OCI-LY7 (cell line): ENCODE results near the gene OSCAR.
"Not testable (repeated sequence)": the region's sequence is repeated elsewhere in the genome, so short reads cannot be mapped to it uniquely, and the experiment has no call there.

Experiments
- EZH2phosphoT487 ChIP-seq: fragments of 200-600 bp; sonication (generic); IDR thresholded peaks from 2 replicates; pipeline ENCODE4 v1.6.1; 2018; ENCODE audit warnings: low read depth, borderline replicate concordance, mild to moderate bottlenecking, mixed run types, antibody characterized with exemption, low read length, moderate library complexity, mixed read lengths
- TF ChIP-seq, protein P1 (sequence below): fragments of 200-600 bp; sonication (generic); conservative IDR thresholded peaks from 2 replicates; pipeline ENCODE4 v1.5.1; 2014; ENCODE audit warnings: mild to moderate bottlenecking, antibody characterized with exemption, low read length, moderate library complexity, mixed read lengths

DNA sequence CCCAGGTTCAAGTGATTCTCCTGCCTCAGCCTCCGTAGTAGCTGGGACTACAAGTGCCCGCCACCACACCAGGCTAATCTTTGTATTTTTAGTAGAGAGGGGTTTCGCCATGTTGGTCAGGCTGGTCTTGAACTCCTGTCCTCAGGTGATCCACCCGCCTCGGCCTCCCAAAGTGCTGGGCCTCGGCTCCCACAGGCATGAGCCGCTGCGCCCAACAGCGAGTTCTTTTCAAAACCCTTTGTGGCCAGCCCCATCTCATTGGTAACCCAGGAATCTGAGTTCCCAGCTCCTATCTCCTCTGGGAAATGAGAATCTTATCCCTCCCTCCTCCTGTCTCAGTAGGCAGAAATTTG lies 724 bp downstream of the OSCAR start:
- TF ChIP-seq, protein P1, sequence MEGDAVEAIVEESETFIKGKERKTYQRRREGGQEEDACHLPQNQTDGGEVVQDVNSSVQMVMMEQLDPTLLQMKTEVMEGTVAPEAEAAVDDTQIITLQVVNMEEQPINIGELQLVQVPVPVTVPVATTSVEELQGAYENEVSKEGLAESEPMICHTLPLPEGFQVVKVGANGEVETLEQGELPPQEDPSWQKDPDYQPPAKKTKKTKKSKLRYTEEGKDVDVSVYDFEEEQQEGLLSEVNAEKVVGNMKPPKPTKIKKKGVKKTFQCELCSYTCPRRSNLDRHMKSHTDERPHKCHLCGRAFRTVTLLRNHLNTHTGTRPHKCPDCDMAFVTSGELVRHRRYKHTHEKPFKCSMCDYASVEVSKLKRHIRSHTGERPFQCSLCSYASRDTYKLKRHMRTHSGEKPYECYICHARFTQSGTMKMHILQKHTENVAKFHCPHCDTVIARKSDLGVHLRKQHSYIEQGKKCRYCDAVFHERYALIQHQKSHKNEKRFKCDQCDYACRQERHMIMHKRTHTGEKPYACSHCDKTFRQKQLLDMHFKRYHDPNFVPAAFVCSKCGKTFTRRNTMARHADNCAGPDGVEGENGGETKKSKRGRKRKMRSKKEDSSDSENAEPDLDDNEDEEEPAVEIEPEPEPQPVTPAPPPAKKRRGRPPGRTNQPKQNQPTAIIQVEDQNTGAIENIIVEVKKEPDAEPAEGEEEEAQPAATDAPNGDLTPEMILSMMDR: not testable (repeated sequence)
- TF ChIP-seq EZH2phosphoT487: not testable (repeated sequence)
